ENCODE results near the gene TOP1.
A peak's percentile ranks its signal among the peaks of the same experiment; 100 is the strongest.

TOP1 gene

GRCh38 chr20:41134362-41135186 is 106.0 kb downstream of the TOP1 start:
- no peak for DNase-seq

GRCh38 chr20:41135187-41135887 is 106.7 kb downstream of the TOP1 start:
- DNase-seq: peak; percentile 17 to 25

GRCh38 chr20:41135888-41136679 is 107.5 kb downstream of the TOP1 start:
- DNase-seq: no peak

GRCh38 chr20:41136680-41137613 is 108.3 kb downstream of the TOP1 start, which contains the start of gene PLCG1:
TSS of gene PLCG1 (plus strand) at chr20:41137543. CDS start at chr20:41137642, 99 bp downstream.
- peak; percentile 69 to 82 for DNase-seq

- no peak for DNase-seq
Measured at GRCh38 chr20:41137614-41138474, 109.2 kb downstream of the TOP1 start.

- DNase-seq: no peak
Measured at GRCh38 chr20:41138475-41139226, 110.0 kb downstream of the TOP1 start.

- DNase-seq: no peak
Measured at GRCh38 chr20:41139227-41140093, 110.8 kb downstream of the TOP1 start.

GRCh38 chr20:41140226-41141133 is 111.9 kb downstream of the TOP1 start:
- DNase-seq: no peak

- no peak for DNase-seq
Measured at GRCh38 chr20:41141153-41141815, 112.7 kb downstream of the TOP1 start.

- no peak for DNase-seq
Measured at GRCh38 chr20:41142245-41142644, 113.6 kb downstream of the TOP1 start.

- peak in 1 of 2 experiments; percentile 10 for DNase-seq
Measured at GRCh38 chr20:41142919-41143318, 114.3 kb downstream of the TOP1 start.

- DNase-seq: no peak
Measured at GRCh38 chr20:41143354-41143753, 114.7 kb downstream of the TOP1 start.

- DNase-seq: no peak
Measured at GRCh38 chr20:41145317-41145716, 116.7 kb downstream of the TOP1 start.

- no peak for DNase-seq
Measured at GRCh38 chr20:41145821-41146620, 117.4 kb downstream of the TOP1 start.

GRCh38 chr20:41147767-41148191 is 119.2 kb downstream of the TOP1 start:
- no peak for DNase-seq

GRCh38 chr20:41148942-41149341 is 120.3 kb downstream of the TOP1 start:
- no peak for DNase-seq

- no peak for DNase-seq
Measured at GRCh38 chr20:41150664-41151063, 122.0 kb downstream of the TOP1 start.

Measured in NCI-H187 (cell line).